Measurements from ENCODE around the gene LGALS7B.
"Not testable (repeated sequence)": the region's sequence is repeated elsewhere in the genome, so short reads cannot be mapped to it uniquely, and the experiment has no call there.

Gene LGALS7B

DNA sequence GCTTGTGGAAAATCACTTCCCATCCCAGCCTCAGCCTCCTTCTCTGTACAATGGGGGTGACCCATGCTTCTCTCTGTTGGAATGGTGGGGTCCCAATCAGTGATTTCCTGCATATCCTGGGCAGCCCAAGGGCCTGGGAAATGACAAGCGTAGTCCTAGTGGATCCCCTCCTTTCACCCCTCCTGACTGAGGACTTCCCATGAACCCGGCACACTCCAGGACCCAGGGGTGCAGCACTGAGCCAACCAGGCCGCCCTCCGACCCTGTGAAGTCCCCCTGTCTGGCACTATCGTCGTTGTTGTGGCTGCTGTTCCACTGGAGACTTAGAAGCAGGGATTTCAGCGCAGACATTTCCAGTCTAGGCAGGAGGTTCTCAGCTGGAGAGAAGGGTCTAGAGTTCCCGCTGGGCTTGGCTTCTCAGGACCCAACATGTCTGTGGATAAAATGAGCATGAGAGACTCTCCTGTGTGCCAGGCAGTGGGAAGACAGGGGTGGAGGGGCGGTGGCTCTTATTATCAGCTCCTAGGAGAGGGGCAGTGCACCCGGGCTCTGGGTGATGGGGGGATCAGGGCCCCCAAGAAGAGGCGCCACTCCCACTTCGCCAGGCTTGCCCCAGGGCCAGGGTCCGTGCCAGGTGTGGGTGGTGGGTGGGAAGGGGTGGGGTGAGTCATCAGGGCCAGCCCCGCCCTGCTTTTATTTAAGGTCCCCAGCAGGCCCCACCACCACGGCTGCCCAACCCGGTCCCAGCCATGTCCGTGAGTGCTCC lies at the start of gene LGALS7B:
LGALS7B (plus strand) TSS at position 723 of the 766 bp plus-strand sequence; CDS start at position 750, 27 bp downstream.
- no peak for DNase-seq

DNA sequence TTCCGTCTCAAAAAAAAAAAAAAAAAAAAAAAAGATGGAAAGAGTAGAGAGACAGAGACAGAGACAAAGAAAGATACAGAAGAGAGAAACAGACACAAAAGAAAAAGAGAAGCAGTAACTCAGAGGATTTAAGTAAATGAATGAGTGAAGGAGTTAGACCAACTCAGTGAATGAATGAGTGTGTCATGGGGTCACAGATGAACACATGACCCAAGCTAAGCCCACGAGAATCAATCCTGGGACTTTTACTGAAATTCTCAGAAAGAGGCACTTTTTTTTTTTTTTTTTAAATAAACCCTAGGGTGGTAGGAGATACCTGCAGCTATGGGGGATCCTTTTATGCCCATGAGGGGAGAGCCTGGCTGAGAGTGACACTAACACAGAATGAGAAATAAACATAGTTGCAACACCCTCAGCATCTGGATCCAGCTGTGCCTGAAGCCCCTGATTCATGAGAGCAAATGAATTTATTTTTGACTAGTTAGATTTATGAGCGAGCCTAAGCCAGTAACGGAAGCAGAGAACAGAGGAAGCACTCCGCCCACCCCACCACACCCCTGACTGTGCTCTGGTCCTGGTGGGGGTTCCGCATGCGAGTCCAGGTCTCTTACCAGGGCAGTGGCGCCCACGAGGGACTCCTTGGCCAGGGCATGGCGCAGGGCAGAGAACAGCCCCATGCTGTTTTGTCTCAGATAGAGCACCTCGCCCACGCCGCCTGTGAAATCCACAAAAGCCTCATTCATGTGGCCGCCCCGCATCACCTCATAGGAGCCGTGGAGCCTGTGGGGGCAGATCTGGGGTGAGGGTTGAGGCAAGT lies 49.4 kb upstream of the LGALS7B start:
- DNase-seq = peak; percentile 35

DNA sequence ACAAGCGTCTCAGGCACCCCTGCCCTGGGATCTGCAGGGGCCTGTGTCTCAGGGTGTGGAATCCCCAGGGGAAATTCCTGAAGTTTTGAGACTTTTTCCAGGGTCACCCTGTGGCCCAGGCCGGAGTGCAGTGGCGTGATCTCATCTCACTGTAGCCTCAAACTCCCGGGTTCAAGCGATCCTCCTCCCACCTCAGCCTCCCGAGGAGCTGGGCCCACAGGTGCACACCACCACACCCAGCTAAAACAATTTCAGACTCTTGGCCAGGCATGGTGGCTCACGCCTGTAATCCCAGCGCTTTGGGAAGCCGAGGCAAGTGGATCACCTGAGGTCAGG lies 48.8 kb upstream of the LGALS7B start:
- no peak for DNase-seq

DNA sequence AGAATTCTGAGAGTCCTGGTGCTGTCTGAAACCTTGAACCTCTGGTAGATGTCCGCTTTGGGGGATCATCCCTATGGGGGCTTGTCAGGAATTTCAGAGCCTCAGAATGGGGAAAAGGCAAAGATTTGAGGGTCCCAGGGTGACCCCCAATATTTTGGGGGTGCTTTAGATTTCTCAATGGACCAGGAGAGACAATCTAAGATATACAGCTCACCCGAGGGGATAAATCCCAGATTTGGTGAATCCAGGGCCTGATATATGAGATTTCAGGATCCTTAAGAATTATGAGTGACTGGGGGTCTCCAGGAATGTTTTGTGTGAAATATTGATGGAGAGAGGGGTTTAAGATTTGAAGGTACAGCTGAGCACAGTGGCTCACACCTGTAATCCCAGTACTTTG lies 48.1 kb upstream of the LGALS7B start:
- DNase-seq = no peak

DNA sequence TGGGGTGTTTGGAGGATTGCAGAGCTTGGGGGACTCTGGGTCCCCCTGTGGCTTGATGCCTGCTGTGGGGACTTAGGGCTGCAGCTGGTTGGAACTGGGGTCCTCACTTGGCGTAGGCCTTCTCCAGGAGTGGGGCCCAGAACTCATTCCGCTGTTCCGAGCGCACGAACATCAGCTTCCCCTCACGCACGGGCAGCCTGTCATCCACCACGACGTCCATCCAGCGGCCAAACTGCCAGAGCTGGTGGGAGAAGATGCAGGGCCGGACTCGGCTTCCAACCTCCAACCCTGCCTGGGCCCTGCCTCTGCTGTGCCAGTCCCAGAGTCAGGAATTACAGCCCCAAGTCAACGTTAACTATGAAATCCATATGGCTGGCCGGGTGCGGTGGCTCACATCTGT lies 47.3 kb upstream of the LGALS7B start:
- no peak for DNase-seq

DNA sequence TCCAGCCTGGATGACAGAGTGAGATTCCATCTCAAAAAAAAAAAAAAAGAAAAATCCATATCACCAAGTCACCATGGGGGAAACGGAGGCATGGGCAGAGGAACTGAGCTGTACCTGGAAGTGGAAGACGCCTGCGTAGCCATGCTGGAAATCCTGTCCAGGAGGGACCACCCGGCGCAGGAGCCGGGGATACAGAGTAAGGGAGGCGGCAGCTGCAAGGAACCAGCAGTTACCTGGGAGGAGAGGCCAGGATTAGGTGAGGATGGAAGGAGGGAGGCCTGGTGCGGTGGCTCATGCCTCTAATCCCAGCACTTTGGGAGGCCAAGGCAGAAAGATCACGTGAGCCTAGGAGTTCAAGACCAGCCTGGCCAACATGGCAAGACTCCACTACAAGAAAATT lies 46.7 kb upstream of the LGALS7B start:
- DNase-seq = no peak

DNA sequence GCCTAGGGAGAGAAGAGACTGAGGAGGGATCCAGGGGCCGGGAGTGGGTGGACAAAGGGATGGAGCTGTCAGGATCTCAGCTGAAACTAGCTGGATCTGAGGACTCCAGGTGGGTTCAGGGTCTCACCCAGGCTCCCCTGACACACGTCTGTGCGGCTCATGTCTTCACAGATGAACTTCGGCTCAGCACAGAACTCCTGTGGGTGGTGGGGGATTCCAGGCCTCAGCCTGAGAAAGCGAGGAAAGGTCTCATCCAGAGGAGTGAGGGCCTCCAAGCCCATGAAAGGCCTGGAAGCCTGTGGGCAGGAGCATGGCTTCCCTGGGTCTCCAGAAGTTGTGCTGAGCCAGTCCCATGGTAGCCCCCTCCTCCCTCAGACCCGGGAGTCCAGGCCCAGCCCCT lies 46.1 kb upstream of the LGALS7B start:
- no peak for DNase-seq

DNA sequence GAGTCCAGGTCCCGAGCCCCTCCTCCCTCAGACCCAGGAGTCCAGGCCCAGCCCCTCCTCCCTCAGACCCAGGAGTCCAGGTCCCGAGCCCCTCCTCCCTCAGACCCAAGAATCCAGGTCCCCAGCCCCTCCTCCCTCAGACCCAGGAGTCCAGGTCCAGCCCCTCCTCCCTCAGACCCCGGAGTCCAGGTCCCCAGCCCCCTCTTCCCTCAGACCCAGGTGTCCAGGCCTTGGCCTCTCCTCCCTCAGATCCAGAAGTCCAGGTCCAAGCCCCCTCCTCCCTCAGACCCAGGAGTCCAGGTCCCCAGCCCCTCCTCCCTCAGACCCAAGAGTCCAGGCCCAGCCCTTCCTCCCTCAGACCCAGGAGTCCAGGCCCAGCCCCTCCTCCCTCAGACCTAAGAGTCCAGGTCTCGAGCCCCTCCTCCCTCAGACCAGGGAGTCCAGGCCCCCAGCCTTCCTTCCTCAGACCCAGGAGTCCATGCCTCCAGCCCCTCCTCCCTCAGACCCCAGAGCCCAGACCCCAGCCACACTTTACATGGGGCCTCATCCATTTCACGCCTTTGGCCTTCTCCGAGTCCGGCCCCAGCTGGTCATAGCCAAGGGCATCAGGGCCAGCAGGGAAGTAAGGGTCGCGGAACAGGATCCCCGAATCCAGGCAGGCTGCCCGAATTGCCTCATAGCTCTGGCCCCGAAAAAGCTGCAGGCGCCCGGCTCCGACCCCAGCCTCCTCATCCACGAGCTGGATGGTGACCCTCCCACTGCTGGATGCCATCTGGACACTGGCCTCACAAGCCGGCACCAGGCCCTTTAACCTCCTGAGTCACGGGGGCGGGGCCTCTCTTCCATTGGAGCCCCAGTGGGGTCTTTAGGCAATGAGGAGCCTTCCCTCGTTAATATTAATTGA lies 45.4 kb upstream of the LGALS7B start:
- no peak for DNase-seq

DNA sequence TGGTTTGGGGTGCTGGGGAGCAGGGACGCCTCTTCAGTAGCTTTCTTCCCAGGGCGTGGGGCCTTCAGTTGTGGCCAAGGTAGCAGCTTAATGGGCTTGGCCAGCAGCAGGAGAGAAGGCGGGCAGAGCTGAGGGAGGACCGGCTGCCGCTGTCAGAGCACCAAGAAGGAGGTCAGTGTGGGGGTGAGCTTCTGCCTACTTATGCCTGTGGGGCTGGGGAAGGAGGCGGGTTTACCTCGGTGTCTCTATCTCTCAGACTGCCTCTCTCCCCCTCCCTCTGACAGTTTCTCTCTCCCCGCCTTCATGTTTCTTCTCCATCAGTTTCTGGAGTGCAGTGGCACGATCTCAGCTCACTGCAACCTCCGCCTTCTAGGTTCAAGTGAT lies 44.7 kb upstream of the LGALS7B start, which contains the start of gene CAPN12:
CAPN12 (minus strand) TSS at position 177 of the 384 bp plus-strand sequence. CDS start 309 bp downstream, outside the sequence.
- DNase-seq = no peak

DNA sequence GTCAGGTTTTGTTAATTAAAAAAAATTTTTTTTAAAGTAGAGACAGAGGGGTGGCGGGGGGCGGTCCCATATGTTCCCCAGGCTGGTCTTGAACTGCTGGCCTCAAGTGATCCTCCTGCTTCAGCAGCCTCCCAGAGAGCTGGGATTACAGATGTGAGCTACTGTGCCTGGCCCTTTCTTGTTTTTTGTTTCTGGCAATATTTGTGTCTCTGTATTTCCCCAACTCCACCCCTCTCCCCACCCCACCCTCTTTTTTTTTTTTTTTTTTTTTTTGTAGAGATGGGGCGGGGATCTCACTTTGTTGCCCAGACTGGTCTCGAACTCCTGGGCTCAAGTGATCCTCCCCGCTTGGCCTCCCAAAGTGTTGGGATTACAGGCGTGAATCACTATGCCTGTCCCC lies 44.1 kb upstream of the LGALS7B start:
- DNase-seq = no peak

DNA sequence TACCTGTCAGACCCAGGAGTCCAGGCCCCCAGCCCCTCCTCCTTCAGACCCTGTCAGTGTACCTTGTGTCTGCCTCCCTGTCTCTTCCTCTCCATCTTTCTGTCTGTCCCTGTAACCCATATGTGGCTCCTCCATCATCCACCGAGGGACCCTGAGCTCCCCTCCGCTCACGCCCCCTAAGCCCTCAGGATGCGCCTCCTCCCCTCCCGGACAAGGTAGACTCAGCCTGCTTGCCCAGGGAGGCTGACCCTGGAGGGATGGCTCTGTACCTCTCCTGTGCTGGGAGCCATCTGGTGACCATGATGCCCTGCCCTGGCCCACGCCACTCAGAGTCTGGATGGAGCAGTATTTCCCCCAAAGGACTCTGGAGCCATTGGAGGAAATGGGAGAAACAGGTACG lies 43.7 kb upstream of the LGALS7B start:
- DNase-seq = no peak

DNA sequence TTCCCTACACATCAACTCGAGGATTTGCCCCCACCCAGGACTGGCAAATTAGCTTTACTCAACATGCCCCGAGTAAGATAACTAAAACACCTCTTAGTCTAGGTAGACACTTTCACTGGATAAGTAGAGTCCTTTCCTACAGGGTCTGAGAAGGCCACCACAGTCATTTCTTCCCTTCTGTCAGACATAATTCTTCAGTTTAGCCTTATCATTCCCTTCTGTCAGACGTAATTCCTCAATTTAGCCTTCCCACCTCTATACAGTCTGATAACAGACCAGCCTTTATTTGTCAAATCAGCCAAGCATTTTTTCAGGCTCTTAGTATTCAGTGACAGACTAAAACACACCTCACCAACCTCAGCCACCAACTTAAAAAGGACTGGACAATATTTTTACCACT lies 35.2 kb upstream of the LGALS7B start:
- not testable (repeated sequence) for DNase-seq

DNA sequence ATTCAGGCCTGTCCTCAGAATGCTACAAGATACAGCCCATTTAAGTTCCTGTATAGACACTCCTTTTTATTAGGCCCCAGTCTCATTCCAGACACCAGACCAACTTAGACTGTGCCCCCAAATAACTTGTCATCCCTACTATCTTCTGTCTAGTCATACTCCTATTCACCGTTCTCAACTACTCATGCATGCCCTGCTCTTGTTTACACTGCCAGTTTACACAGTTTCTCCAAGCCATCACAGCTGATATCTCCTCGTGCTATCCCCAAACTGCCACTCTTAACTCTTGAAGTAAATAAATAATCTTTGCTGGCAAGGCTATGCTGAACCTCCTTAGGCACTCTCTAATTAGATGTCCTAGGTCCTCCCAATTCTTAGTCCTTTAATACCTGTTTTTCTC lies 34.8 kb upstream of the LGALS7B start:
- DNase-seq = not testable (repeated sequence)

DNA sequence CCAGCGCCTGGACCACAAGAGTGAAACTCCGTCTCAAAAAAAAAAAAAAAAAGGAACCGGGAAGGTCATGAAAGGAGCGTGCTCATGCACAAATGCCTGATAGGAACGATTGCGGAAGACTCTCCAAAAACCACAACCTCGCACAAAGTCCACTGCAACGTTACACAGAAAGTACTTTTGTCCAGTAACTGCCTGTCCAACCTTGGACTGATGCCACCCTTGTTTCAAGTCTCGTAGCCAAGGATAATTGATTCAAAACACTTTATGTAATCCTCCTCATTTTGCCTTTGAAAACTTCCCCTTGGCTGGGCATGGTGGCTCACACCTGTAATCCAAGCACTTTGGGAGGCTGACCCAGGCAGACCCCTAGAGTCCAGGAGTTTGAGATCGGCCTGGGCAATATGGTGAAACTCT lies 29.4 kb upstream of the LGALS7B start:
- no peak for DNase-seq

DNA sequence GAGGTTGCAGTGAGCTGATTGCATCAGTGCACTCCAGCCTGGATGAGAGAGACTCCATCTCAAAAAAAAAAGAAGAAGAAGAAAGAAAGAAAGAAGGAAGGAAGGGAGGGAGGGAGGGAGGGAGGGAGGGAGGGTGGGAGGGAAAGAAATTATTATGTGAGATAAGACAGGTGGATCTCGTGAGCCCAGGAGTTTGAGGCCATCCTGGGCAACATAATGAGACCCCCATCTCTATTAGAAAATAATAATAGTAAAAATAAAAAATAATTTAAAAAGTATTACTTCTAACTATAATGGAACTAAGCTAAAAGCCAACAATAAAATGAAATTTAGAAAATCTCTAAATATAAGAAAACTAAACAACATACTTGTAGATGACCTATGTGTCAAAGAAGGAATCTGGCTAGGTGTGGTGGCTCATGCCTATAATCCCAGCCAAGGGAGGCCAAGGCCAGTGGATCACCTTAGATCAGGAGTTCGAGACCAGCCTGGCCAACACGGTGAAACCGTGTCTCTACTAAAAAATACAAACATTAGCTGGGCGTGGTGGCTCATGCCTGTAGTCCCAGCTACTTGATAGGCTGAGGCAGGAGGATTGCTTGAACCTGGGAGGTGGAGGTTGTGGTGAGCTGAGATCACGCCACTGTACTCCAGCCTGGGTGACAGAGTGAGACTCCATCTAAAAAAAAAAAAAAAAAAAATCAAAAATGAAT lies 28.0 kb upstream of the LGALS7B start:
- not testable (repeated sequence) for DNase-seq

DNA sequence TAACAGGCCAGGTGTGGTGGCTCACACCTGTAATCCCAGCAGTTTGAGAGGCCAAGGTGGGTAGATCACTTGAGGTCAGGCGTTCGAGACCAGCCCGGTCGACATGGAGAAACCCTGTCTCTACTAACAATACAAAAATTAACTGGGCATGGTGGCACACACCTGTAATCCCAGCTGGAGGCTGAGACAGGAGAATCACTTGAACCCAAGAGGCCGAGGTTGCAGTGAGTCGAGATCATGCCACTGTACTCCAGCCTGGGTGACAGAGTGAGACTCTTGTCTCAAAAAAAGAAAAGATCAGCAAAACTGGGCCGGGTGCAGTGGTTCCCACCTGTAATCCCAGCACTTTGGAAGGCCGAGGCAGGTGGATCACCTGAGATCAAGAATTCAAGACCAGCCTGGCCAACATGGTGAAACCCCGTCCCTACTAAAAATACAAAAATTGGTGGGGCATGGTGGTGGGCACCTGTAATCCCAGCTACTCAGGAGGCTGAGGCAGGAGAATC lies 27.1 kb upstream of the LGALS7B start:
- not testable (repeated sequence) for DNase-seq

DNA sequence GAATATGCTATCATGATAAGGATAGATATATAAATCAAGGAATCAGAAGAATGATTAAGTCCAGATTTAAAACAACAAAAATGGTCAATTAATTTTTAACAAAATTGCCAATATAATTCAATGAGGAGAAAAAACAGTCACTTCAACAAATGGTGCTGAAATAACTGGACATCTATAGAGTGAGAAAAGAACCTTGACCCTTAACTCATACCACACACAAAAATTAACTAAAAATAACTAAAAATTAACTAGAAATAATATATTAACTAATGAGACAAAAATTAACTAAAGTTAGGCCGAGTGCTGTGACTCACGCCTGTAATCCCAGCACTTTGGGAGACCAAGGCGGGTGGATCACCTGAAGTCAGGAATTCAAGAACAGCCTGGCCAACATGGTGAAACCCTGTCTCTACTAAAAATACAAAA lies 25.2 kb upstream of the LGALS7B start:
- DNase-seq = no peak

DNA sequence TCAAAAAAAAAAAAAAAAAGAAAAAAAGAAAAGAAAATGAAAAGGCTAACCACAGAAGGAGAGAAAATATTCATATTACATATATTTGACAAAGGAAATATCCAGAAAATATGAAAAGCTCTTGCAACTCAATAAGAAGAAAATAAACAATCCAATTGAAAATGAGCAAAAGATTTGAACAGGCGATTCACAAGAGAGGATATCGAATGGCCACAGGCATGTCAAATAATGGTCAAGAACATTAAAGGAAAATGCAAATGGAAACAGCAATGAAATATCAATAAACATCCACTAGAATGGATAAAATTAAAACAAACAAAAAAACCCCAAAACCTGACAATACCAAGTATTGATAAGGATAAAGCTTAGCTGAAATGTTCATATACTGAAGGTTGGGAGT lies 23.8 kb upstream of the LGALS7B start:
- no peak for DNase-seq

DNA sequence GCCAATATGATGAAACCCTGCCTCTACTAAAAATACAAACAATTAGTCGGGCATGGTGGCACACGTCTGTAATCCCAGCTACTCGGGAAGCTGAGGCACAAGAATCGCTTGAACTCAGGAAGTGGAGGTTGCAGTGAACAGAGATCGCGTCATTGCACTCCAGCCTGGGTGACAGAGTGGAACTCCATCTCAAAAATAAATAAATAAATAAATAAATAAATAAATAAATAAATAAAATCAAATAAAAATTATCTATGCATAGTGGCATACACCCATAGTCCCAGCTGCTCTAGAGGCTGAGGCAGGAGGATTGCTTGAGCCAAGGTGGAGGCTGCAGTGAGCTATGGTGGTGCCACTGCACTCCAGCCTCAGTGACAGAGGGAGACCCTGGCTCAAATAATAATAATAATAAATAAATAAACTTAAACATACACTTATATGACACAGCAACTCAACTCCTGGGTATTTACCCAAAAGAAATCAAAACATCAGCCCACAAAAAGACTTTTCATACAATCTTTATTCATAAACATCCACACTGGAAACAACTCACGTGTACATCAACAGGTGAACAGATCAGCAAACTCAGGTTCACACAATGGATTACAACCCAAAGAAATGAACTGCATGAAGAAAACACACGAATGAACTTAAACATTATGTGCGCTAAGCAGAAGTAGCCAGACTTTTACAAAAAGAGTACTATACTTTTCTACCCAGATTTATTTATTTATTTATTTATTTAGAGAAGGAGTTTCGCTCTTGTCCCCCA lies 22.5 kb upstream of the LGALS7B start:
- no peak for DNase-seq

DNA sequence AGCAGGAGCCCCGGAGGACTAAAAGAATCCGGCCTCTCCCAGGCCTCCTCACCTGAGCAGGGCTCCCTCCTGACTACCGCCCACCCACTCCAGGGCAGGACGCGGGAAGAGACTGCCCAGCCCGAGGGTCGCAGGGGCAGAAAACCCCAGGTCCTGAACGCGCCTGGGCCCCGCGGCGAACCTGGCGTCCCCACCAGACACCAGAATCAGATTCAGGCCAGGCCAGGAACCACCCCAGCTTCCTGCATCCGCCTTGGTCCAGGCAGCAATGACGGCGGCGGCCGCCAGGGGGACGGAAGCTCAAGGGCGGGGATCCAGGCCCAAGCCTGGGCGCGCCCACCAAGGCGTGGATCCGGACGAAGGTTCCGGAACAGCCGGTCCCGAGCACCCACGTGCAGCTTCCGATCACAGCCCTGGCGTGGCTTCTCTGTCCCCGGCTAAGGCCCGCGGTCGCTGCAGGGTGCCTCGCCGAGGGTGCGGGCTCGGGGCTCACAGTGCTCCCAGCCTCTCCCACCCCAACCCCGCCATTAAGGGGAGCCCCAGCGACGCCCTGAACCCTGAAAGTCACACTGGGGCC lies 19.3 kb upstream of the LGALS7B start:
- DNase-seq = peak; percentile 84

Measured in stimulated activated naive CD4-positive, alpha-beta T cell treated with Interleukin-2 at 50 U/mL for 16 hours (primary cell).